22Rv1 (cell line): ENCODE results near the gene SNX10.

Experiments
- ZFX ChIP-seq: fragments of 450-650 bp; IDR thresholded peaks from 2 replicates; pipeline ENCODE4 v1.6.1; 2017; ENCODE audit warnings: antibody characterized with exemption, borderline replicate concordance
- TF ChIP-seq, protein P1 (sequence below): fragments of 450-650 bp; IDR thresholded peaks from 2 replicates; pipeline ENCODE4 v1.5.1; 2017; ENCODE audit warnings: mild to moderate bottlenecking

DNA sequence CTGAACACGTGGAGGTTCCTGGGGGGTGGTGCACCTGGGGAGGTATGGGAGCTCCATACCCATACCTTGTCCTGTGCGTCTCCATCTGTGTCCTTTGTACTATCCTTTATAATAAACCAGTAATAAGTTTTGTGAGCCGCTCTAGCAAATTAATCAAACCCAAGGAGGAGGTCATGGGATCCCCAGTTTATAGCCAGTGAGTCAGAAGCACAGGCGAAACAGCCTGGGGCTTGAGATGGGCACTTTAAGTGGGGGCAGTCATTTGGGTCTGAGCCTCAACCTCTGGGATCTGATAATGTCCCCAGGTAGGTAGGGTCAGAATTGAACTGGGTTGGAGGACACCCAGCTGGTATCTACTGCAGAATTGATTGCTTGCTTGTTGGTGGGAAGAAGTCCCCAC is 16.9 kb downstream of the SNX10 start:
- TF ChIP-seq, protein P1, sequence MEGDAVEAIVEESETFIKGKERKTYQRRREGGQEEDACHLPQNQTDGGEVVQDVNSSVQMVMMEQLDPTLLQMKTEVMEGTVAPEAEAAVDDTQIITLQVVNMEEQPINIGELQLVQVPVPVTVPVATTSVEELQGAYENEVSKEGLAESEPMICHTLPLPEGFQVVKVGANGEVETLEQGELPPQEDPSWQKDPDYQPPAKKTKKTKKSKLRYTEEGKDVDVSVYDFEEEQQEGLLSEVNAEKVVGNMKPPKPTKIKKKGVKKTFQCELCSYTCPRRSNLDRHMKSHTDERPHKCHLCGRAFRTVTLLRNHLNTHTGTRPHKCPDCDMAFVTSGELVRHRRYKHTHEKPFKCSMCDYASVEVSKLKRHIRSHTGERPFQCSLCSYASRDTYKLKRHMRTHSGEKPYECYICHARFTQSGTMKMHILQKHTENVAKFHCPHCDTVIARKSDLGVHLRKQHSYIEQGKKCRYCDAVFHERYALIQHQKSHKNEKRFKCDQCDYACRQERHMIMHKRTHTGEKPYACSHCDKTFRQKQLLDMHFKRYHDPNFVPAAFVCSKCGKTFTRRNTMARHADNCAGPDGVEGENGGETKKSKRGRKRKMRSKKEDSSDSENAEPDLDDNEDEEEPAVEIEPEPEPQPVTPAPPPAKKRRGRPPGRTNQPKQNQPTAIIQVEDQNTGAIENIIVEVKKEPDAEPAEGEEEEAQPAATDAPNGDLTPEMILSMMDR, result no peak
- no peak for TF ChIP-seq ZFX
